Effector CD8-positive, alpha-beta T cell (primary cell): ENCODE data around the gene USHBP1.
"Not testable (repeated sequence)": the region's sequence is repeated elsewhere in the genome, so short reads cannot be mapped to it uniquely, and the experiment has no call there.

Experiments
- DNase-seq: peaks from one replicate; lab custom pipeline; 2025; lab: John Stamatoyannopoulos, UW

The USHBP1 gene

DNA sequence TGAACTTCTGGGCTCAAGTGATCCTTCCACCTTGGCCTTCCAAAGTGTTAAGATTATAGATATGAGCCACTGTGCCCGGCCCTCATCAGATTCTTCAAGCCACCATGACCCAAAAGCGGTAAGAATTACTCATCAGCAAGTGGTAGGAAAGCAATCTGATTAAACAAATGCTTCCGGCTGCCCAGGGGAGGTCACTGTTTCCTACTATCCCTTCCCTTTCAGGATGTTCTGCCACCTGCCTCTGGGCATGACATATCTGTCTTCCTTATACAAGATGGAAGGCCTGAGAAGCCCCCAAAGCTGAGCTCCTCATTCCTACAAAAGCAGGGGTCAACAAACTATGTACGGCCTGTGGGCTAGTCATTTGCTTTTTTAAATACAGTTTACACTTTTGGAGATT lies 31.7 kb upstream of the USHBP1 start:
- no peak for DNase-seq

DNA sequence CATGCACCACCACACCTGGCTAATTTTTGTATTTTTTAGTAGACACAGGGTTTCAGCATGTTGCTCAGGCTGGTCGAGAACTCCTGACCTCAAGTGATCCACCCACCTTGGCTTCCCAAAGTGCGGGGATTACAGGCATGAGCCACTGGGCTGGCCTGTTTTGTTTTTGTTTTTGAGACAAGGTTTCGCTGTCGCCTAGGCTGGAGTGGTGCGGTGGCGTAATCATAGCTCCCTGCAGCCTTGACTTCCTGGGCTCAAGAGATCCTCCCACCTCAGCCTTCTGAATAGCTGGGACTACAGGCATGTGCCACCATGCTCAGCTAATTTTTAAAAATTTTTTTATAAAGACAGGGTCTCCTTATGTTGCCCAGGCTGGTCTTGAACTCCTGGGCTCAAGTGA lies 31.0 kb upstream of the USHBP1 start:
- DNase-seq = not testable (repeated sequence)

GRCh38 chr19:17294051-17294891 lies 29.7 kb upstream of the USHBP1 start:
- DNase-seq = peak; percentile 37

- DNase-seq = no peak
Measured at GRCh38 chr19:17293605-17294004, 29.1 kb upstream of the USHBP1 start.

- DNase-seq = peak; percentile 76
Measured at GRCh38 chr19:17292301-17293074, 27.9 kb upstream of the USHBP1 start.

DNA sequence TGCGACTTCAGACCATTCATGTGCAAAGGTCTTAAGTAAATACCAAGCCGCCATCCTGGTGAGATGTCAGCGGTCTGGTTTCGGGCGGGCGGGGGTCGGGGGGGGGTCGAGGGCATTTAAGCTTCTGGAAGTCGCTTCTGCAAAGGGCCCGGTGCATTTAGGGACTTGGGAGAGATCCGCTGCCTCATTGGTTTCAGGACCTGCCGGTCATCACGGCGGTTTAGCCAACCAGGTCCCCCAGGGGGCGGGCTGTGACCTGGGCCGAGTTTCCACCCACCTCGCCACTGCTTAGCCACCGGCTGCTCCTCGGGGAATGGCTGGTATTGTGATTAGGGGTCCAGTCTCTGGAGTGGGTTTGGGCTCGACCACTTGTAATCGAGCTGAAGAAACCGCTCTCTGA lies 24.9 kb upstream of the USHBP1 start:
- DNase-seq = peak; percentile 6

- DNase-seq = no peak
Measured at GRCh38 chr19:17286752-17287151, 22.2 kb upstream of the USHBP1 start.

GRCh38 chr19:17286263-17286662 lies 21.7 kb upstream of the USHBP1 start:
- no peak for DNase-seq

DNA sequence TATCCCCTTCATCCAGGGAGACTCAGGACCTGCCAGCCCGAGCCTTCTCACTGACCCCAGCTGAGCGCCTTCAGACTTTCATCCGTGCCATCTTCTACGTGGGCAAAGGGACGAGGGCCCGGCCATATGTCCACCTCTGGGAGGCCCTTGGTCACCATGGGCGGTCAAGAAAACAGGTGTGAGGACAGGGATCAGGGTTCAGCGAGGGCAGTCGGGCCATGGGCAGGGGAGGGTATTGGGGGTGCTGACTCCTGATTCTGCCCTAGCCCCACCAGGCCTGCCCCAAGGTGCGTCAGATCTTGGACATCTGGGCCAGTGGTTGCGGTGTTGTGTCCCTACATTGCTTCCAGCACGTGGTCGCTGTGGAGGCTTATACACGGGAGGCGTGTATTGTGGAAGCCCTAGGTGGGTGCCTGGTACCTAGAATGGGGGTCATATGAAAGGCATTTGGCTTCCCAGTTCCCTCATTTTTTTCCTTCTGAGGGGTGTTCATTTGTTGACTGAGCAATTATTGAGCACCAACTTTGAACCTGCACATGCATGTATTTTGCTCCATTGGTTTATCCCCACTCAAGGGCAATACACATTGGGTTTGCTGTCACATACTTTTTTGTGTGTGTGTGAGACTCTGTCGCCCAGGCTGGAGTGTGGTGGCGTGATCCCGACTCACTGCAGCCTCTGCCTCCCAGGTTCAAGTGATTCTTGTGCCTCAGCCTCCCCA lies 21.0 kb upstream of the USHBP1 start:
- no peak for DNase-seq

GRCh38 chr19:17283504-17283996 lies 19.0 kb upstream of the USHBP1 start:
- no peak for DNase-seq

DNA sequence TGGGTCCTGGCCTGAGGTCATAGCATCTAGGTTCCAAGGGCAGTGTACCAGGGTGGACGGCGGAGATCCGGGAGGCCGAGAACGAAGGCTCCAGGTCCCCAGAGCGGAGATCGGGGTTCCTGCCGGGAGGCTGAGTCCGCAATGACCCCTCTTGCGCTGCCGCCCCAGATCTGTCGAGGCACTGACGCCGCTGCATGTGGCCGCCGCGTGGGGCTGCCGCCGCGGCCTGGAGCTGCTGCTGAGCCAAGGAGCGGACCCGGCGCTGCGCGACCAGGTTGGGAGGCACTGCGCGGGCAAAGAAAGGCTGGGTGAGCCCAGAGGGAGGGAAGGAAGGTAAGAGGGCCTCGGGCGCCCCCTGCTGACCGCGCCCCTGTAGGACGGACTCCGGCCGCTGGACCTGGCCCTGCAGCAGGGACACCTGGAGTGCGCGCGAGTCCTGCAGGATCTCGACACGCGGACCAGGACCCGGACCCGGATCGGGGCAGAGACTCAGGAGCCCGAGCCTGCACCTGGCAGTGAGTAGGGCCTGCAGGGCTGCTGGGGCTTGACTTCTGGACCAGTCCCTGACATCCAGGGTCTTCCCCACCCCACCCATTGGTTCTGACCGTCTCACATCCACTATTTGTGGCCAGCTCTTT lies 18.1 kb upstream of the USHBP1 start:
- DNase-seq = peak; percentile 65

DNA sequence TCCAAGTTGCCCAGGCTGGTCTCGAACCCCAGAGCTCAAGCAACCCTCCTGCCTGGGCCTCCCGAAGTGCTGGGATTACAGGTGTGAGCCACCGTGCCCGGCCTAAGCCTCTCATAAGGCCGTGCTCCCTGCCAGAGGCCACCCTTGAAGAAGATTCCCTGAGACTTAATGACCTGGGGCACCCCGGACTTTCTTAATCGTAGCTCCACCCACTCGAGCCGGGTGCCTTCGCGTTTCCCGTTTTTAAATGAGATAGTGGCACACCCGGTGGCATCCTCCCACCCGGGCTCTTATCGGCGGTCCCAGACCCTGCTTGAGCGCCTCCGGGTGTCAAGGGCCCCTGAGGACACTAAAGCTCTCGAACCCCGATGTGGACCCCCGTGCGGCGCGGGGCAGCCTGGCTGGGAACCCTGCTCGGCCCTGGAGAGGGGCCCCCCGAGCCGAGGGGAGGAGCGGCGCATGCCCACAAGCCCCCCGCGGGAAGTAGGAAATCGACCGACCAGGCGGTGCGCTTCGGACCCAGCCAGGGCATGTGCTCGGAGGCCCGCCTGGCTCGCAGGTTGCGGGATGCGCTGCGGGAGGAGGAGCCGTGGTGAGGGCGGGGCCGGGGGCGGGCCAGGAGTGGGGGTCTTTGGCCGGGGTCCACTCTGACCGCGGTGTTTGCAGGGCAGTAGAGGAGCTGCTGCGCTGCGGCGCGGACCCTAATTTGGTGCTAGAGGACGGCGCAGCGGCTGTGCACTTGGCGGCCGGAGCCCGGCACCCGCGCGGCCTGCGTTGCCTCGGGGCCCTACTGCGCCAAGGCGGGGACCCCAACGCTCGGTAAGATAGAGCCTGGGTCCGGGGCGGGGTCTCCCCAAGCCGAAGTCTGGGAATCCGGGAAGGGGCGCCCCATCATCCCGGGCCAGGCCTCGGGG lies 17.1 kb upstream of the USHBP1 start, which contains the start of gene ANKLE1:
Gene ANKLE1 (plus strand): TSS at position 511 of the 914 bp plus-strand sequence. CDS start 20 bp downstream, at position 531.
- DNase-seq = peak; percentile 16

- no peak for DNase-seq
Measured at GRCh38 chr19:17279436-17279835, 14.9 kb upstream of the USHBP1 start.

DNA sequence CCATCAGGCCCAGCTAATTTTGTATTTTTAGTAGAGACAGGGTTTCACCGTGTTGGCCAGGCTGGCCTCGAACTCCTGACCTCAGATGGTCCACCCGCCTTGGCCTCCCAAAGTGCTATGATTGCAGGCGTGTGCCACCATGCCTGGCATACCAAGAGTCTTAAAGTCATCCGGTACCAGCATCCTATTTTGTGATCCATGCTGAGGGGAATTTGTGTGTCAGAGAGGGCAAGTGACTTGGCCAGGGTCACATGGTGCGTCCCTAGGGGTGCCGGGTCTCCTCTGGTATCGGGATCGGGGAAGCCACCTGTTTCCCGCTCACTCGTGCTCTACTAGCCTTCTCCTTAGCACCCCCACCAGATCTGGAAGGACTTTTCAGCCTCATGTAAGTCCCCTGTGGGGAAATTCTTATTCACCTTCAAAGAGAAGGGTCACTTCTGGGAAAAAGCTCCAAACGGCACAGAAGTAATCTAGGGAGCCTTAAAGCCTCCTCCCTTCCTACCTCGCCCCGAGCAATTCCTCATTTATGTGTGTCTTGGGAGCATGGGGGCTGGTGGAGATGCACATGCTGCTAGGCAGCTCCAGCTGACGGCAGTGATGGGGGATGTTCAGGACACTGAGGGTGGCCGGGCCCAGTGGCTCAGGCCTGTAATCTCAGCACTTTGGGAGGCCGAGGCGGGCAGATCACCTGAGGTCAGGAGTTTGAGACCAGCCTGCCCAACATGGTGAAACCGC lies 11.1 kb upstream of the USHBP1 start:
- no peak for DNase-seq

GRCh38 chr19:17274892-17275291 lies 10.3 kb upstream of the USHBP1 start:
- DNase-seq = not testable (repeated sequence)

GRCh38 chr19:17268754-17269153 lies 4.2 kb upstream of the USHBP1 start:
- DNase-seq = no peak

GRCh38 chr19:17266975-17267788 lies 2.6 kb upstream of the USHBP1 start, which contains the start of gene BABAM1:
TSS of gene BABAM1 (plus strand) at chr19:17267443. CDS start at chr19:17268807, 1,364 bp downstream.
- DNase-seq = peak; percentile 89

DNA sequence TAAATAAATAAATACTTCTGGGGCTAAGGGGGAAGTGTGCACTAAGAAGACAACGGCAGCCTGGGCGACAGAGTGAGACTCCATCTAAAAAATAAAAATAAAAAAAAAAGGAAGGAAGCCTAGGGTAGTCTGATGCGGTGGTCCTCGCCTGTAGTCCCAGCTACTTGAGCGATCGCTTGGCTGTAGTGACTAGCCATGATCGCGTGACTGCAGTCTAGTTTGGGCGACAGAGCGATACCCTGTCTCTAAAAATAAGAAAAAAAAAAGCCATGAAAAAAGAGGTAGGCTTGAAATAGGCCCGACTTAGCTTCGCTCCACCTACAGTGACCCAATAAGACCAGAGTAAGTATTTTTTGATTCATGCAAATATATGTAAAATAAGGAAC lies 2.0 kb upstream of the USHBP1 start:
- DNase-seq = no peak

- no peak for DNase-seq
Measured at GRCh38 chr19:17266026-17266425, 1.5 kb upstream of the USHBP1 start.
